ENCODE data around the gene CNPY1.

DNA sequence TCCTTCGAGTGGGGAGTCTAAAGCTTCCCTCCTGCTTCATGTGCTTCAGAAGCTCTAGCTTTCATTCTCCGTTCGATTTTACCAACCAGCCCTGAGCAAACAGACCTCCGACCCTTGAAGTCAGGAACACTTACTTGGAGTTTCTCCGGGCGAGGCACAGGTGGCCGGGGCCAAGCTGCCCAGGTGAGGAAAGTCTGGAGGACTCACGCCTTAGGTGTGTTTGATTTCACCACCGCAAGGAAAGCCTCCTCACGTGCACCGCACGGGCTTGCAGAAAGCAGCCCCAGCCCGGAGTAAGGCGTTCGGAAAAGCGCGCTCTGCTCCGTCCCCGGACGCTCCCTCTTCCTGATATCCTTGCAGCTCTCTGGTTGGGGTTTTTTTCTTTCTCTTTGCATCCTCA lies 30.1 kb upstream of the CNPY1 start:
- TF ChIP-seq POLR2AphosphoS5 (IDR thresholded peaks at IDR 0.05; ENCODE audit: low read depth, low read length) (no peak), SIN3A (IDR thresholded peaks at IDR 0.05; ENCODE audit: borderline replicate concordance, insufficient read depth, low read depth, low read length) (no peak), TCF7L2 (IDR thresholded peaks at IDR 0.05; ENCODE audit: low read depth, low read length) (no peak)
- TF ChIP-seq, protein P1, sequence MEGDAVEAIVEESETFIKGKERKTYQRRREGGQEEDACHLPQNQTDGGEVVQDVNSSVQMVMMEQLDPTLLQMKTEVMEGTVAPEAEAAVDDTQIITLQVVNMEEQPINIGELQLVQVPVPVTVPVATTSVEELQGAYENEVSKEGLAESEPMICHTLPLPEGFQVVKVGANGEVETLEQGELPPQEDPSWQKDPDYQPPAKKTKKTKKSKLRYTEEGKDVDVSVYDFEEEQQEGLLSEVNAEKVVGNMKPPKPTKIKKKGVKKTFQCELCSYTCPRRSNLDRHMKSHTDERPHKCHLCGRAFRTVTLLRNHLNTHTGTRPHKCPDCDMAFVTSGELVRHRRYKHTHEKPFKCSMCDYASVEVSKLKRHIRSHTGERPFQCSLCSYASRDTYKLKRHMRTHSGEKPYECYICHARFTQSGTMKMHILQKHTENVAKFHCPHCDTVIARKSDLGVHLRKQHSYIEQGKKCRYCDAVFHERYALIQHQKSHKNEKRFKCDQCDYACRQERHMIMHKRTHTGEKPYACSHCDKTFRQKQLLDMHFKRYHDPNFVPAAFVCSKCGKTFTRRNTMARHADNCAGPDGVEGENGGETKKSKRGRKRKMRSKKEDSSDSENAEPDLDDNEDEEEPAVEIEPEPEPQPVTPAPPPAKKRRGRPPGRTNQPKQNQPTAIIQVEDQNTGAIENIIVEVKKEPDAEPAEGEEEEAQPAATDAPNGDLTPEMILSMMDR (IDR thresholded peaks at IDR 0.05), result no peak
- TF ChIP-seq, protein P2, sequence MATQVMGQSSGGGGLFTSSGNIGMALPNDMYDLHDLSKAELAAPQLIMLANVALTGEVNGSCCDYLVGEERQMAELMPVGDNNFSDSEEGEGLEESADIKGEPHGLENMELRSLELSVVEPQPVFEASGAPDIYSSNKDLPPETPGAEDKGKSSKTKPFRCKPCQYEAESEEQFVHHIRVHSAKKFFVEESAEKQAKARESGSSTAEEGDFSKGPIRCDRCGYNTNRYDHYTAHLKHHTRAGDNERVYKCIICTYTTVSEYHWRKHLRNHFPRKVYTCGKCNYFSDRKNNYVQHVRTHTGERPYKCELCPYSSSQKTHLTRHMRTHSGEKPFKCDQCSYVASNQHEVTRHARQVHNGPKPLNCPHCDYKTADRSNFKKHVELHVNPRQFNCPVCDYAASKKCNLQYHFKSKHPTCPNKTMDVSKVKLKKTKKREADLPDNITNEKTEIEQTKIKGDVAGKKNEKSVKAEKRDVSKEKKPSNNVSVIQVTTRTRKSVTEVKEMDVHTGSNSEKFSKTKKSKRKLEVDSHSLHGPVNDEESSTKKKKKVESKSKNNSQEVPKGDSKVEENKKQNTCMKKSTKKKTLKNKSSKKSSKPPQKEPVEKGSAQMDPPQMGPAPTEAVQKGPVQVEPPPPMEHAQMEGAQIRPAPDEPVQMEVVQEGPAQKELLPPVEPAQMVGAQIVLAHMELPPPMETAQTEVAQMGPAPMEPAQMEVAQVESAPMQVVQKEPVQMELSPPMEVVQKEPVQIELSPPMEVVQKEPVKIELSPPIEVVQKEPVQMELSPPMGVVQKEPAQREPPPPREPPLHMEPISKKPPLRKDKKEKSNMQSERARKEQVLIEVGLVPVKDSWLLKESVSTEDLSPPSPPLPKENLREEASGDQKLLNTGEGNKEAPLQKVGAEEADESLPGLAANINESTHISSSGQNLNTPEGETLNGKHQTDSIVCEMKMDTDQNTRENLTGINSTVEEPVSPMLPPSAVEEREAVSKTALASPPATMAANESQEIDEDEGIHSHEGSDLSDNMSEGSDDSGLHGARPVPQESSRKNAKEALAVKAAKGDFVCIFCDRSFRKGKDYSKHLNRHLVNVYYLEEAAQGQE (IDR thresholded peaks at IDR 0.05; ENCODE audit: insufficient read depth in 1 of 2, low read depth in 2 of 2, low read length in 1 of 2), result no peak

Measured in Panc1 (cell line).